Measurements from ENCODE around the gene TEX53.

DNA sequence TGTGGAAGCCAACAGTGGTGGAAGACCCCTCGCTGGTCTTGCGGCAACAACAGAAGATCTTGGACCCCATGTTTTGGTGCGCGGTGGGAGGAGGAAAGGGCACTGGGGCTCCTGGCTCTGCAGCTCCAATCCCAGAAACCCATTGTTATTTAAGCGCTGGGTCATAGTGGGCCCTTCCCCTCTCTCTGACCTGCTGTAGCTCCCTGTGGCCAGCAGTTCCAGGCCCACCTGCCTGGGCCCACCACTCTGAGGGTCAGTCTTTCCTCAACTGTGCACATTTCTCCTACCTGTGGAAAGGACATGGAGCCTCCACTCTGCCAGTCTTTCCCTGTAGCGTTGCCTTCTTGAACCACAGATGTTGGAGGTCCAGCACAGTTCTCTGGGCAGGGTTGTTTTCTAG is at the start of gene TEX53:
- TF ChIP-seq CTCF (IDR thresholded peaks at IDR 0.05) (no peak), POLR2A (IDR thresholded peaks at IDR 0.05) (no peak)
